Measurements from ENCODE around the gene KIF19.

The KIF19 gene

GRCh38 chr17:74347646-74348045 is 21.6 kb downstream of the KIF19 start:
- no peak for TF ChIP-seq CTCF (IDR thresholded peaks at IDR 0.05; ENCODE audit: borderline replicate concordance, extremely low read depth, low read length, poor library complexity, severe bottlenecking)
- no peak for TF ChIP-seq EZH2 (IDR thresholded peaks at IDR 0.05; ENCODE audit: borderline replicate concordance, low read depth, low read length, severe bottlenecking)
- Histone ChIP-seq H3K36me3 (ENCODE audit: insufficient read depth, low read length) (no peaks in the 10 kb centered on the region), H3K79me2 (ENCODE audit: insufficient read depth, low read length) (no peaks in the 10 kb centered on the region), H2AFZ (ENCODE audit: low read depth, low read length) (no peak overlapping the region), H3K9me3 (ENCODE audit: insufficient read depth, low read length, severe bottlenecking) (no peaks in the 10 kb centered on the region), H3K27me3 (ENCODE audit: insufficient read depth, low read length, poor library complexity) (peaks cover 4% of the 10 kb centered on the region), H3K4me2 (ENCODE audit: insufficient read depth, low read length) (no peak overlapping the region), H3K27ac (ENCODE audit: low read length) (no peak overlapping the region), H4K20me1 (ENCODE audit: insufficient read depth, low read length) (peaks cover 8% of the 10 kb centered on the region; the same call in 1 of the 2 replicates), H3K4me1 (ENCODE audit: insufficient read depth, low read length) (no peaks in the 10 kb centered on the region), H3K4me3 (ENCODE audit: low read depth in 1 of 2, low read length in 2 of 2) (no peak overlapping the region), H3K9ac (ENCODE audit: low read depth, low read length) (no peak overlapping the region)
- DNase-seq (no peak), ATAC-seq (ENCODE audit: insufficient read depth, low read depth) (no peak)

- H3K9me3 ChIP-seq (ENCODE audit: insufficient read depth, low read length, severe bottlenecking), result no peaks in the 10 kb centered on the region
- H2AFZ ChIP-seq (ENCODE audit: low read depth, low read length), result no peak overlapping the region
- peaks cover 9% of the 10 kb centered on the region for H4K20me1 ChIP-seq (ENCODE audit: insufficient read depth, low read length)
- no peak overlapping the region for H3K9ac ChIP-seq (ENCODE audit: low read depth, low read length)
- H3K4me3 ChIP-seq (ENCODE audit: low read depth in 1 of 2, low read length in 2 of 2), result no peak overlapping the region
- TF ChIP-seq EZH2 (IDR thresholded peaks at IDR 0.05; ENCODE audit: borderline replicate concordance, low read depth, low read length, severe bottlenecking), result no peak
- no peak for TF ChIP-seq CTCF (IDR thresholded peaks at IDR 0.05; ENCODE audit: borderline replicate concordance, extremely low read depth, low read length, poor library complexity, severe bottlenecking)
- DNase-seq (no peak), ATAC-seq (ENCODE audit: insufficient read depth, low read depth) (no peak)
- H3K4me1 ChIP-seq (ENCODE audit: insufficient read depth, low read length), result no peaks in the 10 kb centered on the region
- H3K79me2 ChIP-seq (ENCODE audit: insufficient read depth, low read length), result no peaks in the 10 kb centered on the region
- no peak overlapping the region for H3K4me2 ChIP-seq (ENCODE audit: insufficient read depth, low read length)
- no peaks in the 10 kb centered on the region for H3K36me3 ChIP-seq (ENCODE audit: insufficient read depth, low read length)
- H3K27ac ChIP-seq (ENCODE audit: low read length), result no peak overlapping the region
- H3K27me3 ChIP-seq (ENCODE audit: insufficient read depth, low read length, poor library complexity), result peaks cover 14% of the 10 kb centered on the region
Measured at GRCh38 chr17:74349120-74349519, 23.1 kb downstream of the KIF19 start.

- H3K4me2 ChIP-seq (ENCODE audit: insufficient read depth, low read length), result no peak overlapping the region
- DNase-seq (no peak), ATAC-seq (ENCODE audit: insufficient read depth, low read depth) (no peak)
- no peaks in the 10 kb centered on the region for H3K9me3 ChIP-seq (ENCODE audit: insufficient read depth, low read length, severe bottlenecking)
- H3K79me2 ChIP-seq (ENCODE audit: insufficient read depth, low read length), result no peaks in the 10 kb centered on the region
- peaks cover 14% of the 10 kb centered on the region for H4K20me1 ChIP-seq (ENCODE audit: insufficient read depth, low read length)
- no peak overlapping the region for H2AFZ ChIP-seq (ENCODE audit: low read depth, low read length)
- no peak overlapping the region for H3K27ac ChIP-seq (ENCODE audit: low read length)
- no peaks in the 10 kb centered on the region for H3K36me3 ChIP-seq (ENCODE audit: insufficient read depth, low read length)
- H3K27me3 ChIP-seq (ENCODE audit: insufficient read depth, low read length, poor library complexity), result peaks cover 21% of the 10 kb centered on the region
- TF ChIP-seq CTCF (IDR thresholded peaks at IDR 0.05; ENCODE audit: borderline replicate concordance, extremely low read depth, low read length, poor library complexity, severe bottlenecking) (no peak), EZH2 (IDR thresholded peaks at IDR 0.05; ENCODE audit: borderline replicate concordance, low read depth, low read length, severe bottlenecking) (no peak)
- H3K4me3 ChIP-seq (ENCODE audit: low read depth in 1 of 2, low read length in 2 of 2), result no peak overlapping the region
- no peak overlapping the region for H3K9ac ChIP-seq (ENCODE audit: low read depth, low read length)
- H3K4me1 ChIP-seq (ENCODE audit: insufficient read depth, low read length), result no peaks in the 10 kb centered on the region
Measured at GRCh38 chr17:74350486-74350885, 24.5 kb downstream of the KIF19 start.

All from DND-41 (cell line).